ENCODE data around the gene MXRA5.
"Not testable (repeated sequence)": the region's sequence is repeated elsewhere in the genome, so short reads cannot be mapped to it uniquely, and the experiment has no call there.

- TF ChIP-seq CTCF (IDR thresholded peaks at IDR 0.05); POLR2AphosphoS5 (IDR thresholded peaks at IDR 0.05); EP300 (IDR thresholded peaks at IDR 0.05); POLR2A (IDR thresholded peaks at IDR 0.05; ENCODE audit: low read depth): not testable (repeated sequence)
Measured at GRCh38 chrX:3343569-3343968, 2.9 kb downstream of the MXRA5 start.
